A673 (cell line): ENCODE data around the gene DAB1.

Experiments used
- CTCF ChIP-seq: fragments of 300-800, 200-600 bp; sonication (generic); conservative IDR thresholded peaks from 2 replicates; pipeline ENCODE4 v1.5.1; 2017; ENCODE audit warnings: low read depth, mild to moderate bottlenecking, antibody characterized with exemption, low read length, moderate library complexity, mixed read lengths
- EZH2 ChIP-seq: fragments of 200-600 bp; sonication (generic); IDR thresholded peaks from 2 replicates; pipeline ENCODE4 v1.6.1; 2017; ENCODE audit warnings: borderline replicate concordance, low read depth, mild to moderate bottlenecking, mixed read lengths, antibody characterized with exemption, low read length; ENCODE audit not compliant: poor library complexity, severe bottlenecking

DNA sequence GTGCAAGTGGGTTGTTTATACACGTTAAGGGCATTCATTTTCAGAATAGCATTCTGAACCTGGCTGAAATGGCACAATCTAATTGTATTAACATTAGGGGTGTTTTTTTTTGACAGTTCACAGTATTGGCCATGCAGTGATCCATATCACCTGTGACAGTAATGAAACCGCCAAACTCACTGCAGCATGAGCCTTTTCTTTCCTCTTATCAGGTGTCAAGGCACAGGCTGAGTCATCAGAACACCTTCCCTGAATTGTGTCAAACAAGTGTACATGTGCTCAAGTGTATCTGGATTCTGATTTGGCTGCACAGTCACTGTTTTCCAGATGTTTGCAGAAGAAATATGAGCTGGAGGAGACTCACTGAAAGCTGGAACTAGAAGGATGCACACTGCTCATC, 410.3 kb downstream of the DAB1 start:
- TF ChIP-seq EZH2, result no peak
- no peak for TF ChIP-seq CTCF
